Natural killer cell (primary cell): ENCODE data around the gene CPT2. TPM values are rescaled to one million over a fixed set of nuclear protein-coding genes. Genes with fewer than 3 reads are reported as not detected.

Experiments used
- ATAC-seq, 3 donors: fragments of 150-1000 bp in 2 of 3; fragments of 200-7000 bp in 1 of 3; cut with Tn5 transposase; 1 replicate in 1 of 3; 2 replicates in 2 of 3; pipeline ENCODE4 v1.10.0; 2021; ENCODE audit warnings: mild to moderate bottlenecking in 2 of 3, moderate library complexity in 2 of 3
- DNase-seq, 2 donors: peaks; one replicate each; pipeline versions ENCODE4 v3.0.0 to v3.0.0-alpha.2; 2013 to 2021; ENCODE audit warnings: mixed read lengths in 1 of 2
- H3K27ac ChIP-seq: one replicate; pipeline ENCODE4 v1.5.1; 2013; ENCODE audit warnings: mild to moderate bottlenecking, low read length
- H3K27me3 ChIP-seq: one replicate; pipeline ENCODE4 v1.6.1; 2013; ENCODE audit warnings: low read length; ENCODE audit not compliant: control insufficient read depth, insufficient read depth
- H3K36me3 ChIP-seq: one replicate; pipeline ENCODE4 v1.6.1; 2013; ENCODE audit warnings: low read length; ENCODE audit not compliant: control insufficient read depth, insufficient read depth
- H3K4me1 ChIP-seq: one replicate; pipeline ENCODE4 v1.6.1; 2013; ENCODE audit warnings: low read length; ENCODE audit not compliant: control insufficient read depth, insufficient read depth
- H3K4me3 ChIP-seq: one replicate; pipeline ENCODE4 v1.5.1; 2013; ENCODE audit warnings: low read length
- H3K9me3 ChIP-seq: one replicate; pipeline ENCODE4 v1.6.1; 2013; ENCODE audit warnings: low read length; ENCODE audit not compliant: control insufficient read depth, insufficient read depth
- H3K27ac Mint-ChIP-seq, 2 donors: one replicate each; pipeline ENCODE4 v1.8.0; 2022; ENCODE audit warnings: mild to moderate bottlenecking in 2 of 2, mixed read lengths in 2 of 2, moderate library complexity in 1 of 2
- H3K27me3 Mint-ChIP-seq, 2 donors: one replicate each; pipeline ENCODE4 v1.8.0; 2022; ENCODE audit warnings: low read depth in 2 of 2, mixed read lengths in 2 of 2
- H3K36me3 Mint-ChIP-seq: one replicate; pipeline ENCODE4 v1.8.0; 2022; ENCODE audit warnings: mixed read lengths
- H3K4me1 Mint-ChIP-seq, 2 donors: one replicate each; pipeline ENCODE4 v1.8.0; 2022; ENCODE audit warnings: mixed read lengths in 2 of 2
- H3K4me3 Mint-ChIP-seq: one replicate; pipeline ENCODE4 v1.8.0; 2022; ENCODE audit warnings: mild to moderate bottlenecking, moderate library complexity, mixed read lengths
- H3K9me3 Mint-ChIP-seq, 2 donors: one replicate each; pipeline ENCODE4 v1.8.0; 2022; ENCODE audit warnings: mixed read lengths in 2 of 2
- CTCF ChIP-seq: fragments of 200-600 bp; IDR thresholded peaks from one replicate; pipeline ENCODE4 v1.8.0; 2022; ENCODE audit warnings: antibody characterized with exemption
- WGBS: methylation state at CpG from one replicate; pipeline ENCODE4 v1.1.7; 2013; ENCODE audit warnings: missing lambda C conversion rate; ENCODE audit not compliant: insufficient coverage; 5-methylcytosine and 5-hydroxymethylcytosine counted together
- intact Hi-C: fragments of 100-400 bp; cut with micrococcal nuclease; formaldehyde crosslinking; loops from one replicate; pipeline ENCODE4 v1.14.2; 2022
- total RNA-seq, 4 donors: library from RNA; stranded (reverse); fragments of 120-200 nt in 1 of 4; gene quantifications; one replicate each; pipeline versions ENCODE4 v1.2.3 to v1.2.4, GENCODE V29; 2013 to 2022

CPT2 gene
- total RNA-seq, 3 donors from 2014 or later (not counting 1 experiment from before 2014, with no cell fraction given): 7.6 to 11.8 (median 9.0) TPM

DNA sequence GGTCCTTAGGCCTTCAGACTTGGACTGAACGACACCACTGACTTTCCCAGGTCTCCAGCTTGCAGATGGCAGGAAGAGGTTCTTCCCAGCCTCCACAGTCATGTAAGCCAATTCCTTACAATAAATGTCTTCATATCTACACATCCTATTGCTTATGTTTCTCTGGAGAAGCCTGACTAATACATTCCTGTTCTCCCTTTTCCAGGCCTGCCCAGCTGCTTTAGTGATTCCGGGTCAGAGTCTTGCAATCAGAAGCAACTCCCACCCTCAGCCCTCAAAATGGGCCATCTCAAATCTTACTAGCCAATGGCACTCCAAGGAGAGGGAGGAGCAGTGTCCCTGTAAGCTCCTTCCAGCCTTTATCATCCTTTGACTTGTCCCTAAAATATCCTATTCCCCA lies 16.4 kb upstream of the CPT2 start:
- H3K27ac ChIP-seq: no peak overlapping the region
- no peak overlapping the region for H3K27ac Mint-ChIP-seq
- no peak for DNase-seq
- no peaks in the 10 kb centered on the region for H3K36me3 ChIP-seq
- H3K4me3 Mint-ChIP-seq: no peak overlapping the region
- H3K4me1 ChIP-seq: peaks cover 23% of the 10 kb centered on the region
- no peak overlapping the region for H3K4me3 ChIP-seq
- no peaks in the 10 kb centered on the region for H3K9me3 ChIP-seq
- no peaks in the 10 kb centered on the region for H3K9me3 Mint-ChIP-seq
- H3K27me3 Mint-ChIP-seq: peaks cover 0 to 3% of the 10 kb centered on the region in 2 donors
- intact Hi-C loops: loop anchor here (5.0 to 10.0 kb wide), 3 partner anchors 73 to 1283 kb away; partner anchors contain the start of gene ZYG11A
- WGBS: 95% methylated on average over 2 of the region's 2 CpGs
- H3K4me1 Mint-ChIP-seq: peaks cover 0 to 9% of the 10 kb centered on the region in 2 donors
- ATAC-seq: no peak
- H3K36me3 Mint-ChIP-seq: no peaks in the 10 kb centered on the region
- TF ChIP-seq CTCF: no peak
- no peaks in the 10 kb centered on the region for H3K27me3 ChIP-seq

- Mint-ChIP-seq H3K4me3 (no peak overlapping the region), H3K36me3 (no peaks in the 10 kb centered on the region), H3K9me3 (no peaks in the 10 kb centered on the region), H3K4me1 (peaks cover 0 to 9% of the 10 kb centered on the region in 2 donors), H3K27ac (no peak overlapping the region), H3K27me3 (peaks cover 0 to under 1% of the 10 kb centered on the region in 2 donors)
- ATAC-seq: no peak
- Histone ChIP-seq H3K4me1 (peaks cover 23% of the 10 kb centered on the region), H3K36me3 (no peaks in the 10 kb centered on the region), H3K27me3 (no peaks in the 10 kb centered on the region), H3K4me3 (no peak overlapping the region), H3K9me3 (no peaks in the 10 kb centered on the region), H3K27ac (no peak overlapping the region)
- intact Hi-C loops: loop anchor here (5.0 to 10.0 kb wide), 3 partner anchors 74 to 1284 kb away; partner anchors contain the start of gene ZYG11A
- TF ChIP-seq CTCF: no peak
- WGBS: 96% methylated on average over 5 of the region's 5 CpGs
- DNase-seq: no peak
Observed at GRCh38 chr1:53180951-53181350, 15.7 kb upstream of the CPT2 start.

DNA sequence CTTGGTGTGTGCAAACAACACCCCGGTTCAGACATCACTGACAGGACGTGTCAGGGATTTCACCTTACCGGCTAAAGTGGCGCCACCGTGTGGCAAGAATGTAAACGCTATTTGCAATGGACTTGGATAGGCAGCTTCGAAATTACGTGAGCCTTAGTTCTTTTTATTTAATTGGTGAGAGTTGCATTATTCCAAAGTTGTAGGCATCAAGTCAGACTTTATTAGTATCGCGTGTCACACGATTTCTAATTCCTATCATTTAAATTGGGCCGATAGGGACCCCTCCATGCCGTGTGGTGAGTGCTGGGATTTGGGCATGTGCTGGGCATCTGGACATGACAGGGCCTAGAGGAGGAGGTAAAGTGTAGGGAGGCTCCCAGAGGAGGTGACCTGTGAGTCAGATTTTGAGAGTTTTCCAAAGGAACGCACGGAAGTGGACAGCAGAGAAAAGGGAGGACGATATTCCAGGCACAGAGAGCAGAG lies 14.5 kb upstream of the CPT2 start:
- Mint-ChIP-seq H3K27me3 (no peaks in the 10 kb centered on the region), H3K27ac (no peak overlapping the region), H3K4me3 (no peak overlapping the region), H3K36me3 (no peaks in the 10 kb centered on the region), H3K9me3 (no peaks in the 10 kb centered on the region), H3K4me1 (peaks cover 0 to 9% of the 10 kb centered on the region in 2 donors)
- ATAC-seq (peak; percentile 84 to 94 (median 93)), DNase-seq (peak; percentile 79 to 91)
- no peaks in the 10 kb centered on the region for H3K27me3 ChIP-seq
- intact Hi-C loops: loop anchor here (1.0 to 10.0 kb wide), 7 partner anchors 47 to 1285 kb away; partner anchors contain the start of gene ZYG11A
- H3K4me1 ChIP-seq: peaks cover 23% of the 10 kb centered on the region
- no peak overlapping the region for H3K4me3 ChIP-seq
- no peak overlapping the region for H3K27ac ChIP-seq
- WGBS: 26% methylated on average over 15 of the region's 16 CpGs
- no peaks in the 10 kb centered on the region for H3K9me3 ChIP-seq
- TF ChIP-seq CTCF: peak; percentile 92
- no peaks in the 10 kb centered on the region for H3K36me3 ChIP-seq

- no peak overlapping the region for H3K4me3 ChIP-seq
- H3K4me1 ChIP-seq: peaks cover 23% of the 10 kb centered on the region
- no peak for TF ChIP-seq CTCF
- H3K27me3 ChIP-seq: no peaks in the 10 kb centered on the region
- H3K27me3 Mint-ChIP-seq: peaks cover 0 to 3% of the 10 kb centered on the region in 2 donors
- ATAC-seq (no peak), DNase-seq (no peak)
- no peaks in the 10 kb centered on the region for H3K36me3 ChIP-seq
- H3K27ac ChIP-seq: no peak overlapping the region
- H3K9me3 ChIP-seq: no peaks in the 10 kb centered on the region
- no peaks in the 10 kb centered on the region for H3K9me3 Mint-ChIP-seq
- no peaks in the 10 kb centered on the region for H3K36me3 Mint-ChIP-seq
- intact Hi-C loops: loop anchor here (1.0 to 10.0 kb wide), 7 partner anchors 48 to 1285 kb away; partner anchors contain the start of gene ZYG11A
- peaks cover 0 to 5% of the 10 kb centered on the region in 2 donors for H3K4me1 Mint-ChIP-seq
- H3K27ac Mint-ChIP-seq: no peak overlapping the region
- H3K4me3 Mint-ChIP-seq: no peak overlapping the region
- WGBS: 70% methylated on average over 3 of the region's 3 CpGs
Observed at GRCh38 chr1:53182716-53183094, 13.9 kb upstream of the CPT2 start.
